Fibroblast of lung (primary cell): ENCODE results near the gene CHN1. TPM values are rescaled to one million over a fixed set of nuclear protein-coding genes. Genes with fewer than 3 reads are reported as not detected.

Experiments
- DNase-seq, 2 donors: peaks; one replicate each; pipeline versions ENCODE4 v3.0.0 to v3.0.0-alpha.2; 2010; ENCODE audit warnings: low read depth in 2 of 2
- H2AFZ ChIP-seq: 2 replicates; pipeline ENCODE4 v1.5.1; 2012; ENCODE audit warnings: low read length, control low read depth, inconsistent platforms
- H3K27ac ChIP-seq: 2 replicates; pipeline ENCODE4 v1.5.1; 2011; ENCODE audit warnings: low read length, control low read depth; ENCODE audit not compliant: insufficient read depth
- H3K27me3 ChIP-seq: 2 replicates; pipeline ENCODE4 v1.5.1; 2011; ENCODE audit warnings: mild to moderate bottlenecking, low read length; ENCODE audit not compliant: control insufficient read depth, insufficient read depth
- H3K36me3 ChIP-seq: 2 replicates; pipeline ENCODE4 v1.5.1; 2011; ENCODE audit warnings: low read length; ENCODE audit not compliant: control insufficient read depth, insufficient read depth
- H3K4me1 ChIP-seq: 2 replicates; pipeline ENCODE4 v1.5.1; 2011; ENCODE audit warnings: low read length; ENCODE audit not compliant: control insufficient read depth, insufficient read depth; ENCODE audit errors: extremely low read depth
- H3K4me2 ChIP-seq: 2 replicates; pipeline ENCODE4 v1.5.1; 2011; ENCODE audit warnings: low read length, control low read depth; ENCODE audit not compliant: insufficient read depth; ENCODE audit errors: extremely low read depth
- H3K4me3 ChIP-seq, 4 experiments: fragments of 200-600 bp in 1 of 4; sonication (generic) in 1 of 4; replicated peaks in 1 of 4; 2 replicates each; pipeline ENCODE4 v1.5.1; 2011 to 2016; ENCODE audit warnings: low read length in 4 of 4, low read depth in 3 of 4, mild to moderate bottlenecking in 3 of 4, control low read depth in 2 of 4, inconsistent platforms in 1 of 4, mixed read lengths in 1 of 4; ENCODE audit not compliant: insufficient read depth in 1 of 4; ENCODE audit errors: control extremely low read depth in 1 of 4
- H3K79me2 ChIP-seq: 2 replicates; pipeline ENCODE4 v1.5.1; 2012; ENCODE audit warnings: mild to moderate bottlenecking, low read length, inconsistent platforms; ENCODE audit not compliant: control insufficient read depth, insufficient read depth
- H3K9ac ChIP-seq: 2 replicates; pipeline ENCODE4 v1.5.1; 2011; ENCODE audit warnings: mild to moderate bottlenecking, low read length, control low read depth; ENCODE audit not compliant: insufficient read depth
- H3K9me3 ChIP-seq: 2 replicates; pipeline ENCODE4 v1.5.1; 2012; ENCODE audit warnings: low read depth, low read length; ENCODE audit not compliant: control insufficient read depth, insufficient read depth
- H4K20me1 ChIP-seq: 2 replicates; pipeline ENCODE4 v1.5.1; 2011; ENCODE audit warnings: low read length; ENCODE audit not compliant: control insufficient read depth, insufficient read depth; ENCODE audit errors: extremely low read depth
- EZH2 ChIP-seq: IDR thresholded peaks from 2 replicates; pipeline ENCODE4 v1.5.1; 2012; ENCODE audit warnings: low read length, control low read depth, mild to moderate bottlenecking; ENCODE audit errors: missing control alignments
- polyA plus RNA-seq, 2 donors: library from polyadenylated mRNA; depleted of rRNA in 1 of 2; stranded (reverse) in 1 of 2; unstranded in 1 of 2; fragments of >200 nt; gene quantifications; 2 replicates each; pipeline ENCODE4 v1.2.1, GENCODE V29; 2011 to 2012; ENCODE audit warnings: missing spikeins in 1 of 2
- total RNA-seq: library from RNA; depleted of rRNA; stranded (reverse); fragments of >200 nt; gene quantifications from 2 replicates; pipeline ENCODE4 v1.2.1, GENCODE V29; 2014
- TF ChIP-seq, protein P1 (sequence below), 2 donors: IDR thresholded peaks in 1 of 2; conservative IDR thresholded peaks in 1 of 2; 1 replicate in 1 of 2; 2 replicates in 1 of 2; pipeline ENCODE4 v1.5.1; 2011 to 2012; ENCODE audit warnings: low read length in 2 of 2, control low read depth in 1 of 2, inconsistent platforms in 1 of 2, low read depth in 1 of 2, mild to moderate bottlenecking in 1 of 2

The CHN1 gene
- total and polyA plus RNA-seq, 2 donors (not counting 1 experiment from before 2014, with no cell fraction given): 203 to 904 TPM

DNA sequence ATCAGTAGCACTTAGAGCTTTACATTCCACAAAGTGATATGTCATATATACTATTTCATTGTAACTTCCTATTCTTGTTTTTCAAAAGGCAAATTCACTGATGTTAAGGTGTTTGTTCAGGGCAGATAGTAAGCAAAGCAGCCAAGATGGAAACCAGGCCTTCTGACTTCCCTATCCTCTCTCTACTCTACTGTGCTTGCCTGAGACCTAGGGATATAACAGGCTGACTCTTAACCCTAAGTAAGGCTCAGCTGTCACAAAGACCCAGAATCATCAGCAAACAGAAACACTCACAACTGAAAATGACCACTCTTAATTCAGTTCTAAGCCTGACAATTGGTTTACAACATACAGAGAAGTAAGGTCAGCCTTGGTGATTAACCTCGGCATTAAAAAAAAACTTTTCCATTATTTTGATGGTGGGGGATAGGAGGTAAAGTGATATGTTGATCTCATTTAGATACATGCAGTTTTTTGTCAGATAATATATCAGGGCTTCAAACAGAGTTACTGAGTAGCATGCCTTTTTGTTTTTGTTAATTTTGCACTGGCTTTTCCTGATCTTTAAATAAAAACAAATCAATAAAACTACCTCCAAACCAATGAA is 145.5 kb downstream of the CHN1 start:
- Histone ChIP-seq H3K36me3 (no peaks in the 10 kb centered on the region), H3K9me3 (no peaks in the 10 kb centered on the region), H3K4me3 (no peak overlapping the region), H3K4me1 (no peaks in the 10 kb centered on the region), H3K27ac (no peak overlapping the region), H2AFZ (peak overlapping the region; percentile 24), H3K27me3 (no peaks in the 10 kb centered on the region), H4K20me1 (no peaks in the 10 kb centered on the region), H3K9ac (no peak overlapping the region), H3K4me2 (no peak overlapping the region), H3K79me2 (no peaks in the 10 kb centered on the region)
- DNase-seq: no peak
- no peak for TF ChIP-seq EZH2
- TF ChIP-seq, protein P1, sequence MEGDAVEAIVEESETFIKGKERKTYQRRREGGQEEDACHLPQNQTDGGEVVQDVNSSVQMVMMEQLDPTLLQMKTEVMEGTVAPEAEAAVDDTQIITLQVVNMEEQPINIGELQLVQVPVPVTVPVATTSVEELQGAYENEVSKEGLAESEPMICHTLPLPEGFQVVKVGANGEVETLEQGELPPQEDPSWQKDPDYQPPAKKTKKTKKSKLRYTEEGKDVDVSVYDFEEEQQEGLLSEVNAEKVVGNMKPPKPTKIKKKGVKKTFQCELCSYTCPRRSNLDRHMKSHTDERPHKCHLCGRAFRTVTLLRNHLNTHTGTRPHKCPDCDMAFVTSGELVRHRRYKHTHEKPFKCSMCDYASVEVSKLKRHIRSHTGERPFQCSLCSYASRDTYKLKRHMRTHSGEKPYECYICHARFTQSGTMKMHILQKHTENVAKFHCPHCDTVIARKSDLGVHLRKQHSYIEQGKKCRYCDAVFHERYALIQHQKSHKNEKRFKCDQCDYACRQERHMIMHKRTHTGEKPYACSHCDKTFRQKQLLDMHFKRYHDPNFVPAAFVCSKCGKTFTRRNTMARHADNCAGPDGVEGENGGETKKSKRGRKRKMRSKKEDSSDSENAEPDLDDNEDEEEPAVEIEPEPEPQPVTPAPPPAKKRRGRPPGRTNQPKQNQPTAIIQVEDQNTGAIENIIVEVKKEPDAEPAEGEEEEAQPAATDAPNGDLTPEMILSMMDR (conservative IDR thresholded peaks at IDR 0.05 in 1 of 2, IDR thresholded peaks at IDR 0.05 in 1 of 2; ENCODE audit: low read depth in 1 of 2, low read length in 2 of 2): no peak

GRCh38 chr2:174858745-174859144 is 146.4 kb downstream of the CHN1 start:
- Histone ChIP-seq H3K36me3 (no peaks in the 10 kb centered on the region), H3K4me2 (no peak overlapping the region), H3K79me2 (no peaks in the 10 kb centered on the region), H2AFZ (no peak overlapping the region), H4K20me1 (no peaks in the 10 kb centered on the region), H3K4me1 (no peaks in the 10 kb centered on the region), H3K9ac (no peak overlapping the region), H3K9me3 (no peaks in the 10 kb centered on the region), H3K27me3 (no peaks in the 10 kb centered on the region), H3K4me3 (no peak overlapping the region), H3K27ac (no peak overlapping the region)
- DNase-seq: no peak
- TF ChIP-seq EZH2: no peak
- TF ChIP-seq, protein P1 (conservative IDR thresholded peaks at IDR 0.05 in 1 of 2, IDR thresholded peaks at IDR 0.05 in 1 of 2; ENCODE audit: low read depth in 1 of 2, low read length in 2 of 2): no peak

- no peak for DNase-seq
- no peaks in the 10 kb centered on the region for H3K9me3 ChIP-seq
- H3K9ac ChIP-seq: no peak overlapping the region
- no peak overlapping the region for H3K4me2 ChIP-seq
- H2AFZ ChIP-seq: no peak overlapping the region
- H4K20me1 ChIP-seq: no peaks in the 10 kb centered on the region
- H3K36me3 ChIP-seq: no peaks in the 10 kb centered on the region
- H3K27me3 ChIP-seq: no peaks in the 10 kb centered on the region
- no peaks in the 10 kb centered on the region for H3K79me2 ChIP-seq
- no peak overlapping the region for H3K27ac ChIP-seq
- no peaks in the 10 kb centered on the region for H3K4me1 ChIP-seq
- TF ChIP-seq, protein P1 (conservative IDR thresholded peaks at IDR 0.05 in 1 of 2, IDR thresholded peaks at IDR 0.05 in 1 of 2; ENCODE audit: low read depth in 1 of 2, low read length in 2 of 2): no peak
- TF ChIP-seq EZH2: no peak
- no peak overlapping the region for H3K4me3 ChIP-seq
Measured at GRCh38 chr2:174856447-174856846, 148.7 kb downstream of the CHN1 start.
